ENCODE measurements around the gene PIGV.
"Not testable (repeated sequence)": the region's sequence is repeated elsewhere in the genome, so short reads cannot be mapped to it uniquely, and the experiment has no call there.

PIGV gene

GRCh38 chr1:26799479-26800142, 11.9 kb downstream of the PIGV start:
- FAIRE-seq = no peak

GRCh38 chr1:26803932-26804331, 16.2 kb downstream of the PIGV start:
- not testable (repeated sequence) for FAIRE-seq

- FAIRE-seq = peak; percentile 58
Measured at GRCh38 chr1:26810105-26810504, 22.4 kb downstream of the PIGV start.

GRCh38 chr1:26811057-26811456, 23.3 kb downstream of the PIGV start:
- no peak for FAIRE-seq

- no peak for FAIRE-seq
Measured at GRCh38 chr1:26811708-26812107, 24.0 kb downstream of the PIGV start.

GRCh38 chr1:26814377-26814776, 26.6 kb downstream of the PIGV start:
- no peak for FAIRE-seq

- no peak for FAIRE-seq
Measured at GRCh38 chr1:26814893-26815292, 27.1 kb downstream of the PIGV start.

- no peak for FAIRE-seq
Measured at GRCh38 chr1:26820784-26821269, 33.1 kb downstream of the PIGV start.

GRCh38 chr1:26822737-26823395, 35.1 kb downstream of the PIGV start:
- FAIRE-seq = no peak

GRCh38 chr1:26824731-26825130, 37.0 kb downstream of the PIGV start:
- FAIRE-seq = no peak

- no peak for FAIRE-seq
Measured at GRCh38 chr1:26826261-26827105, 38.7 kb downstream of the PIGV start, which contains the start of gene ZDHHC18. TSS of gene ZDHHC18 (plus strand) at chr1:26826688. CDS start at chr1:26826805, 117 bp downstream.

GRCh38 chr1:26827106-26827604, 39.4 kb downstream of the PIGV start:
- FAIRE-seq = no peak

GRCh38 chr1:26827663-26828062, 39.9 kb downstream of the PIGV start:
- no peak for FAIRE-seq

- FAIRE-seq = no peak
Measured at GRCh38 chr1:26828411-26828991, 40.8 kb downstream of the PIGV start.

GRCh38 chr1:26829184-26829911, 41.6 kb downstream of the PIGV start:
- no peak for FAIRE-seq

- FAIRE-seq = no peak
Measured at GRCh38 chr1:26831059-26831458, 43.3 kb downstream of the PIGV start.

GRCh38 chr1:26831546-26832248, 43.9 kb downstream of the PIGV start:
- FAIRE-seq = no peak

GRCh38 chr1:26832249-26832960, 44.7 kb downstream of the PIGV start:
- no peak for FAIRE-seq

GRCh38 chr1:26833432-26834405, 46.0 kb downstream of the PIGV start:
- no peak for FAIRE-seq

- FAIRE-seq = not testable (repeated sequence)
Measured at GRCh38 chr1:26837665-26838064, 49.9 kb downstream of the PIGV start.
